T-helper 17 cell (primary cell): ENCODE data around the gene EIF3A. TPM values are rescaled to one million over a fixed set of nuclear protein-coding genes. Genes with fewer than 3 reads are reported as not detected.
"Not testable (repeated sequence)": the region's sequence is repeated elsewhere in the genome, so short reads cannot be mapped to it uniquely, and the experiment has no call there.

Experiments used
- ATAC-seq: fragments of 150-1000 bp; cut with Tn5 transposase; 2 replicates; pipeline ENCODE4 v1.10.0; 2021; ENCODE audit warnings: mild to moderate bottlenecking, moderate library complexity
- DNase-seq, 3 donors: peaks; one replicate each; pipeline versions ENCODE4 v3.0.0 to v3.0.0-alpha.2; 2020 to 2021
- H3K9me3 ChIP-seq: one replicate; pipeline ENCODE4 v1.7.0; 2013; ENCODE audit warnings: low read length, mild to moderate bottlenecking; ENCODE audit not compliant: control insufficient read depth, poor library complexity, severe bottlenecking
- H3K27ac Mint-ChIP-seq: one replicate; pipeline ENCODE4 v1.8.0; 2022; ENCODE audit warnings: mild to moderate bottlenecking, moderate library complexity, mixed read lengths
- H3K27me3 Mint-ChIP-seq: one replicate; pipeline ENCODE4 v1.8.0; 2022; ENCODE audit warnings: mixed read lengths
- H3K36me3 Mint-ChIP-seq: one replicate; pipeline ENCODE4 v1.8.0; 2022; ENCODE audit warnings: low read depth, mixed read lengths
- H3K4me1 Mint-ChIP-seq: one replicate; pipeline ENCODE4 v1.8.0; 2022; ENCODE audit warnings: mild to moderate bottlenecking, mixed read lengths
- H3K4me3 Mint-ChIP-seq: one replicate; pipeline ENCODE4 v1.8.0; 2022; ENCODE audit warnings: mild to moderate bottlenecking, moderate library complexity, mixed read lengths
- total RNA-seq, 4 donors: library from RNA in 2 of 4; stranded (reverse) in 2 of 4; gene quantifications; one replicate each; pipeline ENCODE4 v1.2.3 and lab custom pipeline; 2022 to 2026

The EIF3A gene
- total RNA-seq, result 100 to 1,000 TPM; 149 to 169 TPM
- total RNA-seq (lab: John Stamatoyannopoulos, UW), result 521 to 571 reads per million in 2 donors

GRCh38 chr10:119080521-119081259 lies at the start of gene EIF3A:
EIF3A (minus strand) TSS chr10:119080817; CDS start chr10:119080676, 141 bp downstream.
- Mint-ChIP-seq H3K4me3 (peak within 1 kb of the TSS; percentile 99), H3K4me1 (peaks cover 38% of the 10 kb centered on the region), H3K36me3 (peaks cover 2% of the 10 kb centered on the region), H3K27ac (peak within 1 kb of the TSS; percentile 99), H3K27me3 (no peaks in the 10 kb centered on the region)
- H3K9me3 ChIP-seq, result no peaks in the 10 kb centered on the region
- DNase-seq (peak; percentile 88 to 90 (median 88)), ATAC-seq (peak; percentile 81)

- ATAC-seq (no peak), DNase-seq (no peak)
- Mint-ChIP-seq H3K36me3 (peaks cover 8% of the 10 kb centered on the region), H3K4me3 (no peak overlapping the region), H3K27ac (peak overlapping the region; percentile 92), H3K27me3 (no peaks in the 10 kb centered on the region), H3K4me1 (peaks cover 35% of the 10 kb centered on the region)
- no peaks in the 10 kb centered on the region for H3K9me3 ChIP-seq
These were observed 49.1 kb upstream of the EIF3A start for GRCh38 chr10:119129721-119130120.

GRCh38 chr10:119125942-119126341 lies 45.3 kb upstream of the EIF3A start:
- no peak overlapping the region for H3K27ac Mint-ChIP-seq
- peaks cover 6% of the 10 kb centered on the region for H3K36me3 Mint-ChIP-seq
- ATAC-seq (no peak), DNase-seq (no peak)
- no peaks in the 10 kb centered on the region for H3K27me3 Mint-ChIP-seq
- no peak overlapping the region for H3K4me3 Mint-ChIP-seq
- H3K4me1 Mint-ChIP-seq, result peaks cover 12% of the 10 kb centered on the region
- H3K9me3 ChIP-seq, result no peaks in the 10 kb centered on the region

- Mint-ChIP-seq H3K27me3 (no peaks in the 10 kb centered on the region), H3K36me3 (peaks cover 1% of the 10 kb centered on the region), H3K4me3 (no peak overlapping the region), H3K27ac (no peak overlapping the region), H3K4me1 (no peaks in the 10 kb centered on the region)
- ATAC-seq (no peak), DNase-seq (no peak)
- no peaks in the 10 kb centered on the region for H3K9me3 ChIP-seq
These were observed 40.3 kb upstream of the EIF3A start for GRCh38 chr10:119120875-119121274.

GRCh38 chr10:119120413-119120867 lies 39.8 kb upstream of the EIF3A start:
- no peak overlapping the region for H3K27ac Mint-ChIP-seq
- no peaks in the 10 kb centered on the region for H3K9me3 ChIP-seq
- no peaks in the 10 kb centered on the region for H3K4me1 Mint-ChIP-seq
- H3K4me3 Mint-ChIP-seq, result no peak overlapping the region
- H3K27me3 Mint-ChIP-seq, result no peaks in the 10 kb centered on the region
- no peak for ATAC-seq
- H3K36me3 Mint-ChIP-seq, result no peaks in the 10 kb centered on the region
- DNase-seq, result no peak

GRCh38 chr10:119119400-119119799 lies 38.8 kb upstream of the EIF3A start:
- Mint-ChIP-seq H3K4me1 (peaks cover 1% of the 10 kb centered on the region), H3K27me3 (no peaks in the 10 kb centered on the region), H3K4me3 (no peak overlapping the region), H3K27ac (no peak overlapping the region), H3K36me3 (no peaks in the 10 kb centered on the region)
- no peaks in the 10 kb centered on the region for H3K9me3 ChIP-seq
- ATAC-seq, result no peak
- no peak for DNase-seq

- no peaks in the 10 kb centered on the region for H3K27me3 Mint-ChIP-seq
- peaks cover 8% of the 10 kb centered on the region for H3K4me1 Mint-ChIP-seq
- H3K27ac Mint-ChIP-seq, result no peak overlapping the region
- ATAC-seq (no peak), DNase-seq (no peak)
- no peaks in the 10 kb centered on the region for H3K9me3 ChIP-seq
- H3K4me3 Mint-ChIP-seq, result no peak overlapping the region
- peaks cover 4% of the 10 kb centered on the region for H3K36me3 Mint-ChIP-seq
These were observed 37.6 kb upstream of the EIF3A start for GRCh38 chr10:119118231-119118630.

- Mint-ChIP-seq H3K27me3 (no peaks in the 10 kb centered on the region), H3K4me1 (peaks cover 8% of the 10 kb centered on the region), H3K4me3 (no peak overlapping the region), H3K27ac (no peak overlapping the region), H3K36me3 (peaks cover 6% of the 10 kb centered on the region)
- no peaks in the 10 kb centered on the region for H3K9me3 ChIP-seq
- DNase-seq (no peak), ATAC-seq (no peak)
These were observed 35.8 kb upstream of the EIF3A start for GRCh38 chr10:119116326-119116951.

- H3K27ac Mint-ChIP-seq, result no peak overlapping the region
- ATAC-seq (no peak), DNase-seq (no peak)
- no peaks in the 10 kb centered on the region for H3K9me3 ChIP-seq
- peaks cover 6% of the 10 kb centered on the region for H3K36me3 Mint-ChIP-seq
- H3K4me1 Mint-ChIP-seq, result peaks cover 8% of the 10 kb centered on the region
- no peaks in the 10 kb centered on the region for H3K27me3 Mint-ChIP-seq
- no peak overlapping the region for H3K4me3 Mint-ChIP-seq
These were observed 35.3 kb upstream of the EIF3A start for GRCh38 chr10:119115926-119116325.

- peaks cover 6% of the 10 kb centered on the region for H3K36me3 Mint-ChIP-seq
- peak overlapping the region; percentile 34 for H3K27ac Mint-ChIP-seq
- ATAC-seq (peak; percentile 14), DNase-seq (no peak)
- H3K9me3 ChIP-seq, result no peaks in the 10 kb centered on the region
- no peak overlapping the region for H3K4me3 Mint-ChIP-seq
- peaks cover 8% of the 10 kb centered on the region for H3K4me1 Mint-ChIP-seq
- no peaks in the 10 kb centered on the region for H3K27me3 Mint-ChIP-seq
These were observed 33.4 kb upstream of the EIF3A start for GRCh38 chr10:119113751-119114732.

GRCh38 chr10:119112056-119112455 lies 31.4 kb upstream of the EIF3A start:
- Mint-ChIP-seq H3K36me3 (peaks cover 6% of the 10 kb centered on the region), H3K27me3 (no peaks in the 10 kb centered on the region), H3K4me3 (no peak overlapping the region), H3K4me1 (peaks cover 11% of the 10 kb centered on the region), H3K27ac (peak overlapping the region; percentile 14)
- H3K9me3 ChIP-seq, result no peaks in the 10 kb centered on the region
- ATAC-seq (no peak), DNase-seq (no peak)

GRCh38 chr10:119107771-119108170 lies 27.2 kb upstream of the EIF3A start:
- peaks cover 13% of the 10 kb centered on the region for H3K4me1 Mint-ChIP-seq
- not testable (repeated sequence) for H3K4me3 Mint-ChIP-seq, H3K27ac Mint-ChIP-seq, H3K9me3 ChIP-seq, ATAC-seq, DNase-seq, H3K36me3 Mint-ChIP-seq, H3K27me3 Mint-ChIP-seq

GRCh38 chr10:119107106-119107505 lies 26.5 kb upstream of the EIF3A start:
- H3K4me1 Mint-ChIP-seq, result peaks cover 17% of the 10 kb centered on the region
- DNase-seq, H3K27ac Mint-ChIP-seq, H3K36me3 Mint-ChIP-seq, H3K27me3 Mint-ChIP-seq, H3K4me3 Mint-ChIP-seq, ATAC-seq, H3K9me3 ChIP-seq: not testable (repeated sequence)
